Measurements from ENCODE around the gene APOC1. TPM values are rescaled to one million over a fixed set of nuclear protein-coding genes. Genes with fewer than 3 reads are reported as not detected.
A peak's percentile ranks its signal among the peaks of the same experiment; 100 is the strongest.
"Not testable (repeated sequence)": the region's sequence is repeated elsewhere in the genome, so short reads cannot be mapped to it uniquely, and the experiment has no call there.

The APOC1 gene
- 1,000 to 10,000 TPM; 4,903 to 7,393 (median 5,741) TPM for total RNA-seq
- long read RNA-seq, transcript APOC1-208 (4 exons, 430 nt) = major isoform, 5,084 of 6,405 reads
- long read RNA-seq, transcript APOC1-202 (5 exons, 689 nt) = minor isoform, 8 of 6,405 reads
- long read RNA-seq, partial matches to known transcripts = 1,192 of 6,405 reads
- long read RNA-seq, other reads (novel, unspliced or antisense) = 115 of 6,405 reads

GRCh38 chr19:44914433-44915206 is at the start of gene APOC1:
Gene APOC1 (plus strand): TSS chr19:44914608. CDS start chr19:44914892, 284 bp downstream.
- TF ChIP-seq POLR2A (IDR thresholded peaks at IDR 0.05) = peak; percentile 47
- DNase-seq = peak; percentile 87 to 88 (median 87)
- intact Hi-C loops (cut with DNase I); H3K9me3 ChIP-seq; H3K27me3 ChIP-seq: not testable (repeated sequence)
- peak; percentile 64 to 79 (median 68) for ATAC-seq
- H3K27ac ChIP-seq = peak within 1 kb of the TSS; percentile 75 to 86 (median 81)
- H3K4me1 ChIP-seq = peaks cover 0 to 44% (median 0%) of the 10 kb centered on the region in 4 donors
- H3K36me3 ChIP-seq = peaks cover 0 to 13% (median 4%) of the 10 kb centered on the region in 4 donors
- peak within 1 kb of the TSS; percentile 45 to 72 (median 64) for H3K4me3 ChIP-seq
- WGBS (ENCODE audit: insufficient coverage, low coverage, low lambda C conversion rate, missing lambda C conversion rate) = 2% methylated on average over 20 of the region's 28 CpGs

DNA sequence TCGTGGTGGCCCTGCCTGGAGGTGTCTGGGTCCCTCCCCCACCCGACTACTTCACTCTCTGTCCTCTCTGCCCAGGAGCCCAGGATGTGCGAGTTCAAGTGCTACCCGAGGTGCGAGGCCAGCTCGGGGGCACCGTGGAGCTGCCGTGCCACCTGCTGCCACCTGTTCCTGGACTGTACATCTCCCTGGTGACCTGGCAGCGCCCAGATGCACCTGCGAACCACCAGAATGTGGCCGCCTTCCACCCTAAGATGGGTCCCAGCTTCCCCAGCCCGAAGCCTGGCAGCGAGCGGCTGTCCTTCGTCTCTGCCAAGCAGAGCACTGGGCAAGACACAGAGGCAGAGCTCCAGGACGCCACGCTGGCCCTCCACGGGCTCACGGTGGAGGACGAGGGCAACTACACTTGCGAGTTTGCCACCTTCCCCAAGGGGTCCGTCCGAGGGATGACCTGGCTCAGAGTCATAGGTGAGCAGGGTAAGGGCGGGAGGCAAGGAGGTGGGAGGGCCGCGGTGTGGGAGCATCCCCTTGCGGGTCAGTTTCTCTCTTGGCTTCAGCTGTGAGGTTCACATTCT is 49.1 kb upstream of the APOC1 start:
- Histone ChIP-seq H3K9me3 (no peaks in the 10 kb centered on the region), H3K4me1 (peaks cover 0 to 55% (median 4%) of the 10 kb centered on the region in 4 donors), H3K27me3 (no peaks in the 10 kb centered on the region), H3K27ac (no peak overlapping the region), H3K4me3 (no peak overlapping the region), H3K36me3 (peaks cover 0 to 13% (median 5%) of the 10 kb centered on the region in 4 donors)
- WGBS (ENCODE audit: insufficient coverage, low coverage, low lambda C conversion rate, missing lambda C conversion rate) = 91% methylated on average over 3 of the region's 27 CpGs
- no peak for DNase-seq
- intact Hi-C loops (cut with DNase I) = no loop called here
- TF ChIP-seq POLR2A (IDR thresholded peaks at IDR 0.05) = no peak
- TF ChIP-seq, protein P1, sequence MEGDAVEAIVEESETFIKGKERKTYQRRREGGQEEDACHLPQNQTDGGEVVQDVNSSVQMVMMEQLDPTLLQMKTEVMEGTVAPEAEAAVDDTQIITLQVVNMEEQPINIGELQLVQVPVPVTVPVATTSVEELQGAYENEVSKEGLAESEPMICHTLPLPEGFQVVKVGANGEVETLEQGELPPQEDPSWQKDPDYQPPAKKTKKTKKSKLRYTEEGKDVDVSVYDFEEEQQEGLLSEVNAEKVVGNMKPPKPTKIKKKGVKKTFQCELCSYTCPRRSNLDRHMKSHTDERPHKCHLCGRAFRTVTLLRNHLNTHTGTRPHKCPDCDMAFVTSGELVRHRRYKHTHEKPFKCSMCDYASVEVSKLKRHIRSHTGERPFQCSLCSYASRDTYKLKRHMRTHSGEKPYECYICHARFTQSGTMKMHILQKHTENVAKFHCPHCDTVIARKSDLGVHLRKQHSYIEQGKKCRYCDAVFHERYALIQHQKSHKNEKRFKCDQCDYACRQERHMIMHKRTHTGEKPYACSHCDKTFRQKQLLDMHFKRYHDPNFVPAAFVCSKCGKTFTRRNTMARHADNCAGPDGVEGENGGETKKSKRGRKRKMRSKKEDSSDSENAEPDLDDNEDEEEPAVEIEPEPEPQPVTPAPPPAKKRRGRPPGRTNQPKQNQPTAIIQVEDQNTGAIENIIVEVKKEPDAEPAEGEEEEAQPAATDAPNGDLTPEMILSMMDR (IDR thresholded peaks at IDR 0.05) = no peak
- no peak for ATAC-seq

GRCh38 chr19:44866664-44867063 is 47.7 kb upstream of the APOC1 start:
- Histone ChIP-seq H3K9me3 (no peaks in the 10 kb centered on the region), H3K36me3 (peaks cover 2 to 13% (median 6%) of the 10 kb centered on the region in 4 donors), H3K27ac (no peak overlapping the region), H3K27me3 (no peaks in the 10 kb centered on the region), H3K4me1 (peaks cover 0 to 42% (median 0%) of the 10 kb centered on the region in 4 donors), H3K4me3 (no peak overlapping the region)
- DNase-seq = no peak
- no peak for ATAC-seq
- no peak for TF ChIP-seq POLR2A (IDR thresholded peaks at IDR 0.05)
- TF ChIP-seq, protein P1 (IDR thresholded peaks at IDR 0.05) = no peak
- intact Hi-C loops (cut with DNase I) = no loop called here
- WGBS (ENCODE audit: insufficient coverage, low coverage, low lambda C conversion rate, missing lambda C conversion rate) = 90% methylated on average over 4 of the region's 4 CpGs

DNA sequence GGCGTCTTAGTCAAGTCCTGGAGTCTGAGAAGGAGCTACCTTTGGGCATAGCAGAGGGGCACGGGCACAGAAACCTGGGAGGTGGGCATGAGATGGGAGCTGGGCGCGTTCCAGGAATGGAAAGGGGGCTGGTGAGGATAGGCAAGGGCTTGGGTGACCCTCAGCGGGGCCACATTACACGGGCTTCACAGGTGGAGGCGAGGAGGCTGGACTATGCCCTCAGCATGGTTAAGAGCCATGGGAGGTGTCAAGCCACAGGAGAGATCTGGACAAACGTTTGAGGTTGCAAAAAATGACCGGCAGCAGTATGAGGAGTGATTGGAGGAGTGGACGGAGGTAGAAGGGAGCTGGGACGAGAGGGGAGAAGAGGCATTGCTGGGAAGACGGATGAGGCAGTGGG is 46.8 kb upstream of the APOC1 start:
- Histone ChIP-seq H3K27ac (no peak overlapping the region), H3K9me3 (no peaks in the 10 kb centered on the region), H3K36me3 (peaks cover 2 to 21% (median 11%) of the 10 kb centered on the region in 4 donors), H3K4me1 (peaks cover 0 to 38% (median 0%) of the 10 kb centered on the region in 4 donors), H3K4me3 (no peak overlapping the region), H3K27me3 (no peaks in the 10 kb centered on the region)
- TF ChIP-seq, protein P1 (IDR thresholded peaks at IDR 0.05) = no peak
- no peak for TF ChIP-seq POLR2A (IDR thresholded peaks at IDR 0.05)
- WGBS (ENCODE audit: insufficient coverage, low coverage, low lambda C conversion rate, missing lambda C conversion rate) = 83% methylated on average over 10 of the region's 12 CpGs
- ATAC-seq (peak in 1 of 4 donors; percentile 18), DNase-seq (no peak)
- intact Hi-C loops (cut with DNase I) = no loop called here
